ENCODE measurements around the gene EOLA1. TPM values are rescaled to one million over a fixed set of nuclear protein-coding genes. Genes with fewer than 3 reads are reported as not detected.

The EOLA1 gene
- total RNA-seq, 1 experiment from 2014 or later: 9.0 TPM

Other genes with a start within 250 kb of the EOLA1 start
- 42.0 TPM for gene IDS, start 35.7 kb upstream of the EOLA1 start, total RNA-seq (2021; ENCODE audit: unreplicated experiment)
- gene HSFX3, start 8.9 kb downstream of the EOLA1 start, total RNA-seq (2021; ENCODE audit: unreplicated experiment): 0.96 TPM
- gene MAGEA9B, start 46.4 kb downstream of the EOLA1 start, total RNA-seq (2021; ENCODE audit: unreplicated experiment): 0.47 TPM
- not detected for gene HSFX2, start 54.3 kb downstream of the EOLA1 start, total RNA-seq (2021; ENCODE audit: unreplicated experiment)
- 15.2 TPM for gene TMEM185A, start 90.8 kb downstream of the EOLA1 start, total RNA-seq (2021; ENCODE audit: unreplicated experiment)
- not detected for gene MAGEA11, start 171.0 kb downstream of the EOLA1 start, total RNA-seq (2021; ENCODE audit: unreplicated experiment)
- gene HSFX1, start 233.1 kb downstream of the EOLA1 start, total RNA-seq (2021; ENCODE audit: unreplicated experiment): 0.44 TPM
- gene MAGEA9, start 240.9 kb downstream of the EOLA1 start, total RNA-seq (2021; ENCODE audit: unreplicated experiment): not detected